Adipose tissue (tissue), 3 donors: ENCODE measurements around the gene HSDL2. TPM values are rescaled to one million over a fixed set of nuclear protein-coding genes. Genes with fewer than 3 reads are reported as not detected.
"Not testable (repeated sequence)": the region's sequence is repeated elsewhere in the genome, so short reads cannot be mapped to it uniquely, and the experiment has no call there.

Experiments
- H3K27ac ChIP-seq: one replicate; pipeline ENCODE4 v1.5.1; 2013; ENCODE audit warnings: low read depth, low read length
- WGBS, 3 donors: extraction: QIAGEN DNeasy Blood & Tissue Kit; methylation state at CpG; one replicate each; pipeline ENCODE4 v1.1.7; 2013; 5-methylcytosine and 5-hydroxymethylcytosine counted together
- polyA plus RNA-seq, 3 donors: library from polyadenylated mRNA; stranded (reverse); fragments of 200-250 nt; gene quantifications; one replicate each; pipeline ENCODE4 v1.2.3, GENCODE V29; 2013
- donor health status: healthy with polysubstance abuse.
- donor health status: Bipolar disorder and iron deficiency.
- donor health status: healthy.

The HSDL2 gene
- polyA plus RNA-seq, 3 donors, result 16.7 to 63.0 (median 40.2) TPM

DNA sequence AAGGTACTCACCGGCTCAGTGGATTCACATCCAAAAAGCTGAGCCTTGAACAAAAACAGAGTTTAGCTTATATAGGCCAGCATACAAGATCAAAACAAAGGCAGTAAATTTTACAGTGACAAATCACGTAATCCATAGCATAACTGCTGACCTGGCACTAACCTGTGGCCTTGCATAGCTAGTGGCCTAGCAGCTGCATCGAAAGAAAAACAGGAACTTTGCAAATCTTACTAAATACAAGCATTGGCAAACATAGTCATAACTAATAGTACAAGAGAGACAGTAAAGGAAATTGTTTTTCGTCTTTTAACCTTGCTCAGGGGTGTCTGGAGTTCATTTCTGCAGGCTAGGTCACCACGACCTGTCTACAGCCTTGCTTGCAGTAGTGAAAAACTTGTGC, 4.8 kb downstream of the HSDL2 start:
- no peak overlapping the region for H3K27ac ChIP-seq
- WGBS, 3 donors, result 42 to 51% (median 43%) methylated on average over 5 of the region's 5 CpGs

GRCh38 chr9:112387115-112387514, 7.2 kb downstream of the HSDL2 start:
- WGBS, 3 donors, result 86 to 96% (median 87%) methylated on average over 3 of the region's 3 CpGs
- no peak overlapping the region for H3K27ac ChIP-seq

- not testable (repeated sequence) for H3K27ac ChIP-seq
- WGBS, 3 donors, result 96 to 98% (median 96%) methylated on average over 3 of the region's 3 CpGs
These were observed 10.0 kb downstream of the HSDL2 start for GRCh38 chr9:112389897-112390296.

DNA sequence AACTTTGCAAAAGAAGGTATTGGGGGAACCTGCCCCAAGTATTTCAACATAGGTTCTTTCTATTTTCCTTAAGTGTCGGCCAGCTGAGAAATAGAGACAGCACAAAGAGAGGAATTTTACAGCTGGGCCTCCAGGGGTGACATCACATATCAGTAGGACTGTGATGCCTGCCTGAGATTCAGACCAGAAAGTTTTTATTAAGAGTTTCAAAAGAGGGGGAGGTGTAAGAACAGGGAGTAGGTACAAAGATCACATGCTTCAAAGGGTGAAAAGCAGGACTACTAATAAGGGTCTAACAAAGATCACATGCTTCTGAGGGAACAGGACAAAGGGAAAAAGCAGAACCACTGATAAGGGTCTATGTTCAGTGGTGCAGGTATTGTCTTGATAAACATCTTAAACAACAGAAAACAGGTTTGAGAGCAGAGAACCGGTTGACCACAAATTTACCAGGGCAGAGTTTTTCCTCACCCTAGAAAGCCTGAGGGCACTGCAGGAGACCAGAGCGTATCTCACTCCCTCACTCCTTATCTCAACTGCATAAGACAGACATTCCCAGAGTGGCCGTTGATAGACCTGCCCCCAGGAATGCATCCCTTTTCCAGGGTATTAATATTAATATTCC, 12.1 kb downstream of the HSDL2 start:
- H3K27ac ChIP-seq, result not testable (repeated sequence)
- 86 to 88% (median 88%) methylated on average over 4 of the region's 4 CpGs for WGBS, 3 donors

GRCh38 chr9:112393146-112393545, 13.2 kb downstream of the HSDL2 start:
- H3K27ac ChIP-seq, result not testable (repeated sequence)
- 89 to 98% (median 98%) methylated on average over 5 of the region's 5 CpGs for WGBS, 3 donors

DNA sequence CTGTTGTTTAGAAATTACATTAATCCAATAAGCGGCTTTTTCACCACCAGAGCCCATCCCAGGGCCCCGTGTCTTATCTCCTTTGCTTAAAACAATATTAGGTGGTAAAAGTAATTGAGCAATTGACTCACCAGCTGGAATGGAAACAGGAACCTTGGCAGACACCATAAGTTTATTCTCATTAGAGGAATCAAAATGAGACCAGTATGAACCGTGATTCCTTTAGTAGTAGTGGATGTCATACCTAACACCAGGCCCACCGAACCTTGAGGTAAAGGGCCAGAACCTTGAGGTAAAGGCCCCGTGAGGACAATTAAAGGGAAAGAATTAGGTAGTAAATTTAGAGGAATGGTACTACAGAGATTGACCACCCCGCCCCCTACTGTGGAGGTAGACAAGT, 16.5 kb downstream of the HSDL2 start:
- no peak overlapping the region for H3K27ac ChIP-seq
- WGBS, 3 donors, result 81 to 89% (median 88%) methylated on average over 6 of the region's 6 CpGs

- WGBS, 3 donors, result 91 to 98% (median 98%) methylated on average over 9 of the region's 9 CpGs
- no peak overlapping the region for H3K27ac ChIP-seq
These were observed 17.0 kb downstream of the HSDL2 start for GRCh38 chr9:112396872-112397271.

DNA sequence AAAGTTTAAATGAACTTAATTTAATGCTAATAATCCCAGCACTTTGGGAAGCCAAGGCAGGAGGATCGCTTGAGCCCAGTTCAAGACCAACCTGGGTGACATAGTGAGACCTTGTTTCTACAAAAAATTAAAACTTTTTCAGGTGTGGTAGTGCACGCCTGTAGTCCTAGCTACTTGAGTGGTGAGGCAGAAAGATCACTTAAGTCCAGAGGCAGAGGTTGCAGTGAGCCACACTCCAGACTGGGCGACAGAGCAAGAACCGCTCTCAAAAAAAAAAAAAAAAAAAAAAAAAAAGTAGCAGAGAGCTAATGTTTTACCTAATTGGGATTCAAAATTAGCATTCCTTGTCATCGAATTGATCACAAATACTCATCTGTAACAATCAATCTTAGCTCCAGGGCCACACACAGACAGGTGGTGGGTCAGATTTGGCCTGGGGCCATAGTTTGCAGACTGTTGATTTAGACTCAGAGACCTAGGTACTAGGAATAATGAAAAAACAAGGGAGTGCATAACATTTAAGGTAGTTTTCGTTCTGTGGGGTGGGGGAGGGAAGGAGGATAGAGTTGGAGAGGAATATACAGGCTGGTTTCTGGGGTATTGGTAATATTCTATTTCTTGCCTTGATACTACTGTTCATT, 21.4 kb downstream of the HSDL2 start:
- WGBS, 3 donors, result 88 to 99% (median 96%) methylated on average over 6 of the region's 6 CpGs
- no peak overlapping the region for H3K27ac ChIP-seq

- no peak overlapping the region for H3K27ac ChIP-seq
These were observed 23.8 kb downstream of the HSDL2 start for GRCh38 chr9:112403614-112404201.

DNA sequence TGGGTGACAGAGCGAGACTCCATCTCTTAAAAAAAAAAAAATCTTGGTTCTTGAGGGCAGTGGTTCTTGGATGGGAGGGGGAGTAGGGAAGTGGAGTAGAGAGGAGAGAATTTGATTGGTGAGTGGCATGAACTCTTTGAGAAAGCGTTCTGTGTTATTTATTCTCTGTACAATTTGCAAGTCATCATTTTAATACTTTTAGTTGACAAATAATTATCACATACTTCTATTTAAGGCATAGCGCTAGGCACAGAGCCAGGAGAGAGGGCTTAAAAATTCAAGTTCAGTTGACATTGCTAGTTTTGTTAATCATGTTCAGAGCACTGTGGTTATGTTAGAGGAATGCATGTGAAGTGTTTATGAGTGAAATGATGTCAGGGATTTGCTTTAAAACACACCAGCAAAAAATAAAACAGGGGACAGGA, 24.6 kb downstream of the HSDL2 start:
- H3K27ac ChIP-seq, result no peak overlapping the region
- WGBS, 3 donors, result 79 to 85% (median 82%) methylated on average over 3 of the region's 3 CpGs

More at GRCh38 chr9:112403614-112404201, 23.8 kb downstream of the HSDL2 start:
- WGBS, 3 donors, result 59 to 87% (median 85%) methylated on average over 4 of the region's 4 CpGs

DNA sequence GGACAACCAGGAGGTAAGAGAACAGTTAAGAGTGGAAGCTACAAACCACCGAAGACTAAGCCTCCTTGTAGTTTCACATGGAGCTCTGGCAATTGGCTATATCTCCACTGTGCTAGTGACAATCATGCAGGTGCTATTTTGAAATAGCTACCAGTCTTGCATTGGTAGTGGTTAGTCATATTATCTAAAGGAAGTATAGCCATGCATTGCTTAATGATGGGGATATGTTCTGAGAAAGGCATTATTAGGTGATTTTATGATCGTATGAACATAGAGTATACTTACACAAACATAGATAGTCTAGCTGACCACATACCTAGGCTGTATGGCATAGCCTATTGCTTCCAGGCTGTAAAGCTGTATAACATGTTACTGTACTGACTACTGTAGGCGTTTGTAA, 28.4 kb downstream of the HSDL2 start:
- no peak overlapping the region for H3K27ac ChIP-seq

DNA sequence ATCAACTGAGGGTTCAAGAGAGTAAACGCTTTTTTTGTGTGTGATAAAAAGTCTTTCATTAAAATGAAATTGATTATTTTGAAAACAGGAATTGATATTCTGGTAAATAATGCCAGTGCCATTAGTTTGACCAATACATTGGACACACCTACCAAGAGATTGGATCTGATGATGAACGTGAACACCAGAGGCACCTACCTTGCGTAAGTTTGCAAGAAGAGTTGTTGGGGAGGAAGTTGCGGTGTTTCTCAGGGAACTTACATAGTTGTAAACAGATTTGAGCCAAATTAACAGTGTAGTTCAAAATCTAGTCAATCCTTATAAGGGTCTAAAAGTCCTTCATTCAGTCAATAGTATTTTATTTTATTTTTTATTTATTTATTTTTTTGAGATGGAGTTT, 28.9 kb downstream of the HSDL2 start:
- WGBS, 3 donors, result 69 to 96% (median 80%) methylated on average over 4 of the region's 4 CpGs
- H3K27ac ChIP-seq, result no peak overlapping the region

More for the DNA sequence above, 28.4 kb downstream of the HSDL2 start:
- WGBS, 3 donors, result 66 to 91% (median 72%) methylated on average over 3 of the region's 3 CpGs

DNA sequence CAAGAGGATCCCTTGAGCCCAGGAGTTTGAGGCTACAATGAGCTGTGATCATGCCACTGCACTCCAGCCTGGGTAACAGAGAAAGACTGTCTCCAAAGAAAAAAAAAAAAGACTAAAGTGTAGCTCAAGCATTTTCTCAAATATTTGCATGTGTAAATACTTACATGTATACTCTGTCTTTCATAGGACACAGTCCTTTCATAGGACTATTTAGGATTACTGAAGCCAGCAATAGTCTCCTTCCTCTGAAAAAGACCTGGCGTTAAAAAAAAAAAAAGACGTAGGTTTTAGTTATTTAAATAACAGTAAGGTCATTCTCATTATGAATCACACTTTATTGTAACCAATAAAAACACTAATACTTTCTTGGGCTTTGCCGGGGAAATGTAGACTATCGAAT, 29.9 kb downstream of the HSDL2 start:
- no peak overlapping the region for H3K27ac ChIP-seq
- 94 to 96% (median 95%) methylated on average over 4 of the region's 4 CpGs for WGBS, 3 donors

- no peak overlapping the region for H3K27ac ChIP-seq
- WGBS, 3 donors, result 57 to 74% (median 65%) methylated on average over 1 of the region's 1 CpG
These were observed 31.7 kb downstream of the HSDL2 start for GRCh38 chr9:112411626-112412027.

DNA sequence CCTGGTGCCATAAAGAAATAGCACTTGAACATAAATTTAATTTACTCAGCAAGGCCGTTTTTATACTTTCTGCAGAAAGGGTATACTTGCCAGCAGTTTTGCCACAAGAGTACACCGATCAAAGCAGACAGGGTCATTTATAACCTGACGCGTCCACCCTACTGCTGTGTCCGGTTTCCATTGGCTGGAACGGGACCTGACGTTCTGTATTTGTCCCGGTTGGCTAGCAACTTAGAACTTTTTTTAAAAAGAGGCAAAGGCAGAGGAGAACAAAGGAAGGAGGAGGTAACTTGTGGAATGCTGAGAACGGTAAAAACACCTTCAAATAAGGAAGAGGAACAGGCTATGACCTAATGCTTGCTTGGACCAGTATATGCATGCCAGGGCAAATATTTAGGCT, 33.8 kb downstream of the HSDL2 start:
- 85 to 94% (median 91%) methylated on average over 8 to 9 of the region's 9 CpGs for WGBS, 3 donors
- not testable (repeated sequence) for H3K27ac ChIP-seq

DNA sequence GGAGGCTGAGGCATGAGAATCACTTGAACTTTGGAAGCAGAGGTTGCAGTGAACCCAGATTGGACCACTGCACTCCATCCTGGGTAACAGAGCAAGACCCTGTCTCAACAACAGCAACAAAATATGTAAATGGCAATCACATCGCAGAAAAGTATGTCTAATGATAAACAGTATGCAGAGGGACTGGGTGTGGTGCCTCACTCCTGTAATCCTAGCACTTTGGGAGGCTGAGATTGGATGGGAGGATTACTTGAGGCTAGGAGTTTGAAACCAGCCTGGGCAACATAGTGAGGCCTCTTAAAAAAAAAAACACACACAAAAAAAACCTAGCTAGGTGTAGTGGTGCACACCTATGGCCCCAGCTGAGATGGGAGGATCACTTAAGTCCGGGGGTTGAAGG, 40.3 kb downstream of the HSDL2 start:
- 93 to 99% (median 96%) methylated on average over 2 of the region's 2 CpGs for WGBS, 3 donors
- no peak overlapping the region for H3K27ac ChIP-seq

GRCh38 chr9:112421771-112422222, 41.9 kb downstream of the HSDL2 start:
- no peak overlapping the region for H3K27ac ChIP-seq
- WGBS, 3 donors, result 88 to 90% (median 88%) methylated on average over 5 of the region's 5 CpGs

GRCh38 chr9:112422417-112423148, 42.7 kb downstream of the HSDL2 start:
- WGBS, 3 donors, result 77 to 89% (median 88%) methylated on average over 3 of the region's 3 CpGs
- no peak overlapping the region for H3K27ac ChIP-seq

- no peak overlapping the region for H3K27ac ChIP-seq
- 89 to 94% (median 90%) methylated on average over 6 of the region's 6 CpGs for WGBS, 3 donors
These were observed 50.2 kb downstream of the HSDL2 start for GRCh38 chr9:112430006-112430522.
